DND-41 (cell line): Measurements from ENCODE around the gene PRAMEF12.

Source experiments
- CTCF ChIP-seq: IDR thresholded peaks from 2 replicates; pipeline ENCODE4 v1.5.1; 2012; ENCODE audit warnings: borderline replicate concordance, low read length, moderate library complexity, mild to moderate bottlenecking; ENCODE audit not compliant: poor library complexity, severe bottlenecking; ENCODE audit errors: extremely low read depth
- EZH2 ChIP-seq: IDR thresholded peaks from 3 replicates; pipeline ENCODE4 v1.6.1; 2012; ENCODE audit warnings: borderline replicate concordance, low read depth, mild to moderate bottlenecking, moderate library complexity, low read length, inconsistent platforms; ENCODE audit not compliant: severe bottlenecking

GRCh38 chr1:12745992-12746323, 27.6 kb upstream of the PRAMEF12 start, which contains the start of gene CFAP107:
- TF ChIP-seq CTCF, result no peak
- no peak for TF ChIP-seq EZH2
